Body of pancreas (tissue), 4 donors: ENCODE results near the gene RBM38. TPM values are rescaled to one million over a fixed set of nuclear protein-coding genes. Genes with fewer than 3 reads are reported as not detected.

Source experiments
- ATAC-seq: fragments of 150-250 bp; one replicate; pipeline ENCODE4 v1.9.1; 2016
- DNase-seq, 4 donors: peaks; one replicate each; pipeline ENCODE4 v3.0.0-alpha.2; 2019
- H3K27ac ChIP-seq, 4 donors: fragments of 200-600 bp; sonication (generic); 1 replicate in 3 of 4; 2 replicates in 1 of 4; pipeline versions ENCODE4 v1.5.1 to v1.6.1; 2016 to 2019; ENCODE audit warnings: mild to moderate bottlenecking in 1 of 4, mixed read lengths in 1 of 4, moderate library complexity in 1 of 4
- H3K27me3 ChIP-seq, 2 donors: fragments of 200-600 bp; sonication (generic); one replicate each; pipeline ENCODE4 v1.6.0; 2016; ENCODE audit warnings: mild to moderate bottlenecking in 1 of 2
- H3K36me3 ChIP-seq, 2 donors: fragments of 200-600 bp; sonication (generic); replicated peaks in 1 of 2; 2 replicates each; pipeline ENCODE4 v1.5.1; 2016; ENCODE audit warnings: low read depth in 2 of 2; ENCODE audit not compliant: insufficient read depth in 1 of 2
- H3K4me1 ChIP-seq: fragments of 200-600 bp; sonication (generic); one replicate; pipeline ENCODE4 v1.6.0; 2016
- H3K4me3 ChIP-seq, 2 donors: fragments of 200-600 bp; sonication (generic); 1 replicate in 1 of 2; 2 replicates in 1 of 2; pipeline ENCODE4 v1.5.1; 2016 to 2019
- H3K9me3 ChIP-seq, 3 donors: fragments of 200-600 bp; sonication (generic); 1 replicate in 2 of 3; 2 replicates in 1 of 3; pipeline ENCODE4 v1.5.1; 2016
- CTCF ChIP-seq, 7 experiments: fragments of 450-650 bp in 4 of 7; fragments of 200-600 bp in 3 of 7; sonication (generic) in 3 of 7; IDR thresholded peaks; one replicate each; pipeline ENCODE4 v1.5.1; 2016 to 2019; ENCODE audit warnings: antibody characterized with exemption in 7 of 7
- POLR2A ChIP-seq, 3 donors: fragments of 450-650 bp; IDR thresholded peaks; one replicate each; pipeline ENCODE4 v1.6.1; 2016; ENCODE audit warnings: antibody characterized with exemption in 3 of 3, mild to moderate bottlenecking in 2 of 3
- WGBS, 2 donors: methylation state at CpG; one replicate each; pipeline ENCODE4 v1.1.5; 2017; 5-methylcytosine and 5-hydroxymethylcytosine counted together
- intact Hi-C: fragments of 100-400 bp; cut with DNase I; formaldehyde crosslinking; loops from one replicate; pipeline ENCODE4 v1.15.1; 2023
- total RNA-seq, 2 donors: library from RNA; depleted of rRNA; stranded (reverse); fragments of >200 nt; gene quantifications; one replicate each; pipeline ENCODE4 v1.1.0, GENCODE V29; 2016

RBM38 gene
- total RNA-seq, 2 donors from 2014 or later: 5.6 to 12.7 TPM

GRCh38 chr20:57401565-57401918, 10.3 kb downstream of the RBM38 start:
- intact Hi-C loops: no loop called here
- WGBS, 2 donors: 92% methylated on average over 7 of the region's 7 CpGs
- ATAC-seq (no peak), DNase-seq (no peak)
- no peak overlapping the region for H3K27ac ChIP-seq
- no peak overlapping the region for H3K4me3 ChIP-seq
- no peaks in the 10 kb centered on the region for H3K27me3 ChIP-seq
- no peaks in the 10 kb centered on the region for H3K9me3 ChIP-seq
- peaks cover 0 to 2% of the 10 kb centered on the region in 2 donors for H3K36me3 ChIP-seq
- peaks cover 6% of the 10 kb centered on the region for H3K4me1 ChIP-seq
- TF ChIP-seq POLR2A (IDR thresholded peaks at IDR 0.05): no peak
- no peak for TF ChIP-seq CTCF (IDR thresholded peaks at IDR 0.05)

- TF ChIP-seq CTCF (IDR thresholded peaks at IDR 0.05): no peak
- TF ChIP-seq POLR2A (IDR thresholded peaks at IDR 0.05): no peak
- WGBS, 2 donors: 92 to 95% methylated on average over 17 to 32 of the region's 32 CpGs
- no peak overlapping the region for H3K4me3 ChIP-seq
- H3K4me1 ChIP-seq: peaks cover 6% of the 10 kb centered on the region
- intact Hi-C loops: no loop called here
- H3K9me3 ChIP-seq: no peaks in the 10 kb centered on the region
- H3K27me3 ChIP-seq: no peaks in the 10 kb centered on the region
- peaks cover 0 to 3% of the 10 kb centered on the region in 2 donors for H3K36me3 ChIP-seq
- ATAC-seq (no peak), DNase-seq (no peak)
- no peak overlapping the region for H3K27ac ChIP-seq
Measured at GRCh38 chr20:57402206-57403125, 11.3 kb downstream of the RBM38 start.

- no peaks in the 10 kb centered on the region for H3K27me3 ChIP-seq
- no peak overlapping the region for H3K4me3 ChIP-seq
- peaks cover 0 to 6% of the 10 kb centered on the region in 2 donors for H3K36me3 ChIP-seq
- no peaks in the 10 kb centered on the region for H3K9me3 ChIP-seq
- H3K4me1 ChIP-seq: peaks cover 6% of the 10 kb centered on the region
- DNase-seq (no peak), ATAC-seq (no peak)
- no peak overlapping the region for H3K27ac ChIP-seq
- WGBS, 2 donors: 89 to 94% methylated on average over 10 of the region's 10 CpGs
- intact Hi-C loops: no loop called here
- TF ChIP-seq CTCF (IDR thresholded peaks at IDR 0.05) (no peak), POLR2A (IDR thresholded peaks at IDR 0.05) (no peak)
Measured at GRCh38 chr20:57403216-57403615, 12.0 kb downstream of the RBM38 start.

GRCh38 chr20:57404006-57404405, 12.8 kb downstream of the RBM38 start:
- ATAC-seq (no peak), DNase-seq (no peak)
- WGBS, 2 donors: 95 to 99% methylated on average over 8 to 11 of the region's 11 CpGs
- Histone ChIP-seq H3K9me3 (no peaks in the 10 kb centered on the region), H3K4me3 (no peak overlapping the region), H3K36me3 (peaks cover 0 to 6% of the 10 kb centered on the region in 2 donors), H3K27me3 (no peaks in the 10 kb centered on the region), H3K27ac (no peak overlapping the region), H3K4me1 (peaks cover 2% of the 10 kb centered on the region)
- TF ChIP-seq POLR2A (IDR thresholded peaks at IDR 0.05): no peak
- intact Hi-C loops: no loop called here

GRCh38 chr20:57404419-57405072, 13.3 kb downstream of the RBM38 start:
- Histone ChIP-seq H3K4me1 (no peaks in the 10 kb centered on the region), H3K27ac (no peak overlapping the region), H3K9me3 (no peaks in the 10 kb centered on the region), H3K36me3 (peaks cover 0 to 6% of the 10 kb centered on the region in 2 donors), H3K4me3 (no peak overlapping the region), H3K27me3 (no peaks in the 10 kb centered on the region)
- intact Hi-C loops: no loop called here
- DNase-seq (no peak), ATAC-seq (no peak)
- WGBS, 2 donors: 97 to 100% methylated on average over 10 to 22 of the region's 22 CpGs
- no peak for TF ChIP-seq POLR2A (IDR thresholded peaks at IDR 0.05)
- no peak for TF ChIP-seq CTCF (IDR thresholded peaks at IDR 0.05)
